ENCODE measurements around the gene ETHE1. TPM values are rescaled to one million over a fixed set of nuclear protein-coding genes. Genes with fewer than 3 reads are reported as not detected.

The ETHE1 gene
- total RNA-seq, 2 donors from 2014 or later: 32.8 to 122 TPM

DNA sequence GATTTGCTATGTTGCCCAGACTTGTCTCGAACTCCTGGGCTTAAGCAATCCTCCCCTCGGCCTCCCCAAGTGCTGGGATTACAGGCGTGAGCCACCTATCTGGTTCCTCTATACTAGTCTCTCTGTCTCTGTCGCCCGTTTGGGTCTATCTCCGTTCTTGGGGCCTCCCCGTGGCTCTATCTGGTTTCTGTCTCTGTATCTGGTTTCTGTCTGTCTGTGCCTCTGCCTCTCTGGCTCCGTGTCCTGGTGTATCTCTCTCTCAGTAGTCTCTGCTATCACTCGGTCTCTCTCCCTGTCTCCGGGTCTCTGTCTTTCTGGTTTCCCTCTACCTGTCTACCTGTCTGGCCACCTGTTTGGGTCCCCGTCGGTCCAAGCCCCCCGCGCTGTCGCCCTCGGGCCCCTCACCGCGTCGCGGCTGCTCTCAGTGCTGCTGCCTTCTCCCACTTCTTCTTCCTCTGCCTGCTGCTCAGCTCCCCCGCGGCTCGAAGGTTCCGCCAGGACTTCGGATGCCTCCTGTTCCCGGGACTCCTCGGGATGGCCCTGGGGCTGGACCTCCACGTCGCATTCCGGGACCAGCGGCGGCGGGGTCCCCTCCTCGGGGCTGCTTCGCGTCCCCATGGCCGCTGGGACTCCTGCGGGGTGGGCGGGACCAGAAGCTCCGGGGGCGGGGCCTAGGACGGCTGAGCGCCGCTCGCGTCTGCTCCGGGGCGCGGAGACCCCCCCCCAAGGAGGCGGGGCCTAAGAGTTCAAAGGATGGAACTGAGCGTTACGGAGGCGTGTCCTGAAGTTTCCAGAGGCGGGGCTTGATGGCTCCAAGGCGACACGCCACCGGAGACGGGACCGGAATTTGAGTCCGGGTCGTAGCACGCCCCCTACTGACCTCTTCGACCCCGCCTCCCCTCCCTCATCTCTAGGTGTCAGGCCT is 23.2 kb downstream of the ETHE1 start:
- intact Hi-C loops (cut with DNase I): loop anchor here (5.0 kb wide), 1 partner anchor 41 kb away; no protein-coding TSS in a partner anchor
- WGBS: under 1% methylated on average over 40 of the region's 64 CpGs
- no peaks in the 10 kb centered on the region for H3K27me3 ChIP-seq (replicated peaks; ENCODE audit: insufficient read depth)

DNA sequence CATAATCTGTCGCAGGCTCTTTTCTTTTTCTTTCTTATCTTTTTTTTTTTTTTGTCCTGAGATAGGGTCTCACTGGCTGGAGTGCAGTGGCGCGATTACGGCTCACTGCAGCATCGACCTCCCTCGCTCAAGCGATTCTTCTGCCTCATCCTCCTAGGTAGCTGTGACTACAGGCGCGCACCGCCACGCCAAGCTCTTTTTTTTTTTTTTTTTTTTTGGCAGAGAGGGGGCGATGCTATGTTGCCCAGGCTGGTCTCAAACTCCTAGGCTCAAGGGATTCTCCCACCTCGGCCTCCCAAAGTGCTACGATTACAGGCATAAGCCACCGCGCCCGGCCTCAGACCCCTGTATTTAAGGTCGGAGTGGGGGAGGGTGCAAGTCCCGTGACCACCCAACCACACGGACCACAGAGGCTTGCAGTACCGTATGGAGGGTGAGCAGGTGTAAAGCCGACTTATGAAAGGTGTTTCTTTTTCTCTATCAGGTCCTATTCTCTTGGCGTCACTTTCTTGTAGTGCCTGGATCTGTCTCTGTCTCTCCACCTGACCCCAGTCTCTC is 24.5 kb downstream of the ETHE1 start:
- peak overlapping the region in 1 of 2 donors; percentile 80 for H3K4me3 ChIP-seq
- no peaks in the 10 kb centered on the region for H3K9me3 ChIP-seq
- H3K27ac ChIP-seq: peak overlapping the region in 1 of 2 donors; percentile 93
- 88% methylated on average over 23 of the region's 23 CpGs for WGBS
- H3K36me3 ChIP-seq: peaks cover 0 to 2% of the 10 kb centered on the region in 2 donors
- peaks cover 18% of the 10 kb centered on the region for H3K4me1 ChIP-seq (replicated peaks)
- no peak for DNase-seq (ENCODE audit: low spot score)
- intact Hi-C loops (cut with DNase I): loop anchor here (5.0 kb wide), 1 partner anchor 40 kb away; no protein-coding TSS in a partner anchor
- TF ChIP-seq, protein P1, sequence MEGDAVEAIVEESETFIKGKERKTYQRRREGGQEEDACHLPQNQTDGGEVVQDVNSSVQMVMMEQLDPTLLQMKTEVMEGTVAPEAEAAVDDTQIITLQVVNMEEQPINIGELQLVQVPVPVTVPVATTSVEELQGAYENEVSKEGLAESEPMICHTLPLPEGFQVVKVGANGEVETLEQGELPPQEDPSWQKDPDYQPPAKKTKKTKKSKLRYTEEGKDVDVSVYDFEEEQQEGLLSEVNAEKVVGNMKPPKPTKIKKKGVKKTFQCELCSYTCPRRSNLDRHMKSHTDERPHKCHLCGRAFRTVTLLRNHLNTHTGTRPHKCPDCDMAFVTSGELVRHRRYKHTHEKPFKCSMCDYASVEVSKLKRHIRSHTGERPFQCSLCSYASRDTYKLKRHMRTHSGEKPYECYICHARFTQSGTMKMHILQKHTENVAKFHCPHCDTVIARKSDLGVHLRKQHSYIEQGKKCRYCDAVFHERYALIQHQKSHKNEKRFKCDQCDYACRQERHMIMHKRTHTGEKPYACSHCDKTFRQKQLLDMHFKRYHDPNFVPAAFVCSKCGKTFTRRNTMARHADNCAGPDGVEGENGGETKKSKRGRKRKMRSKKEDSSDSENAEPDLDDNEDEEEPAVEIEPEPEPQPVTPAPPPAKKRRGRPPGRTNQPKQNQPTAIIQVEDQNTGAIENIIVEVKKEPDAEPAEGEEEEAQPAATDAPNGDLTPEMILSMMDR (IDR thresholded peaks at IDR 0.05): no peak
- no peak for TF ChIP-seq POLR2A (IDR thresholded peaks at IDR 0.05)
- TF ChIP-seq POLR2AphosphoS5 (IDR thresholded peaks at IDR 0.05): no peak
- no peaks in the 10 kb centered on the region for H3K27me3 ChIP-seq (replicated peaks; ENCODE audit: insufficient read depth)

More for the DNA sequence above, 23.2 kb downstream of the ETHE1 start:
- TF ChIP-seq POLR2A (IDR thresholded peaks at IDR 0.05) (peak; percentile 90), POLR2AphosphoS5 (IDR thresholded peaks at IDR 0.05) (no peak)
- TF ChIP-seq, protein P1 (IDR thresholded peaks at IDR 0.05): peak; percentile 21 to 50 (median 42)
- Histone ChIP-seq H3K36me3 (no peaks in the 10 kb centered on the region), H3K27ac (peak overlapping the region; percentile 93 to 99), H3K4me1 (replicated peaks) (peaks cover 16% of the 10 kb centered on the region), H3K4me3 (peak overlapping the region; percentile 52 to 80), H3K9me3 (no peaks in the 10 kb centered on the region)
- DNase-seq (ENCODE audit: low spot score): peak; percentile 99

DNA sequence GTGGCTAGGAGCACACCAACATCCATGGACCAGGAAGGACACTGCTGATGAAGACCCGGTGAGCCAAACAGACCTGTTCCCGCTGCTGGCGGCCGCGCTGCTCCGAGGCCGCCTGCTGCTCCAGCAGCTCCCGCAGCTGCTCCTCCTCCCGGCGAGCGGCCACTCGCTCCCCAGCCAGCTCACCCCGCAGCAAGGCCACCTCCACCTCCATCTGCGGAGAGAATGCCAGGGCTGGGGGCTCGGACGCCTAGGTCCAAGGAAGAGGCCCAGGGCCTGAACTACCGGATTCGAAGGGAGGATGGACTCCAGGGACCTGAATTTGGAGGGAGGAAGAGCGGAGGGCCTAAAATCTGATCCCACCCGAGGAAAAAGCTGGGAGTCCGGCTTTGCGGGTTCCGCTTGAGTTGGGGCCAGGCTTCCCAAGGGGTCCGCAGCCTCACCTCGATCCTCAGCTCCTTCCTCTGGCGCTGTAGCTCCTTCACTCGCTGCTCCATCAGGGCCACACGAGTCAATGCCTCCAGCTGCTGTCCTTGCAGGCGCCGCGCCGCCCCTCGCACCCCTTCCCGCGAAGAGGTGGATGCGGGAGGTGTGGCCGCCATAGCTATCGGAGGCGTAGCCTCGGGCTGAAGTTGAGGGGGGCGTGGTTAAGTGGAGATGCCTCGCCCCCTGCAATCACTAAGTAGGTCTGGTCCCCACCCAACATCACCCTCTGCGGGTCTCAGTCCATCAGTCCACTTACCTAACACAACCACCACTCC is 25.2 kb downstream of the ETHE1 start:
- WGBS: 78% methylated on average over 43 of the region's 43 CpGs
- peaks cover 0 to 4% of the 10 kb centered on the region in 2 donors for H3K36me3 ChIP-seq
- H3K27ac ChIP-seq: no peak overlapping the region
- peak overlapping the region in 1 of 2 donors; percentile 4 for H3K4me3 ChIP-seq
- intact Hi-C loops (cut with DNase I): loop anchor here (5.0 kb wide), 1 partner anchor 40 kb away; no protein-coding TSS in a partner anchor
- H3K4me1 ChIP-seq (replicated peaks): peaks cover 18% of the 10 kb centered on the region
- no peaks in the 10 kb centered on the region for H3K27me3 ChIP-seq (replicated peaks; ENCODE audit: insufficient read depth)
- H3K9me3 ChIP-seq: no peaks in the 10 kb centered on the region
- DNase-seq (ENCODE audit: low spot score): no peak
- TF ChIP-seq POLR2AphosphoS5 (IDR thresholded peaks at IDR 0.05): no peak

DNA sequence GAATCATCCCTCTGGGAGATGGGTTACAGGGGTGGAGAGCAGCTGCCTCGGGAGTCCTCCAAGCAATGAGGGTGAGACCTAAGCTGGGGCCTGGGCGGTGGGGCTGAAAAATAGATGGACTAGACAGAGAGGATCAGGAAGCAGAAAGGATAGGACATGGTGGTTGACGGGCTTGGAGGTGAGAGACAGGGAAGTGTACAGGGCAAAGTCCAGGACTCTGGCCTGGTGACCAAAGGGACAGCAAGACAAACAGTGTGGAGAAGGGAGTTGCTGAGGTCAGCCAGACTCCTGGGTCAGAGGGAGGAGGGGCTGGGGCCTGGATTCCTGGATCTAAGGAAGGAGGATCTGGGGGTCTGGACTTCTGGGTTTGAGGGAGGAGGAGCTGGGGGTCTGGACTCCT is 28.0 kb downstream of the ETHE1 start:
- peaks cover 4% of the 10 kb centered on the region in 2 donors for H3K36me3 ChIP-seq
- intact Hi-C loops (cut with DNase I): no loop called here
- WGBS: 72% methylated on average over 3 of the region's 3 CpGs

More for the DNA sequence above, 28.0 kb downstream of the ETHE1 start:
- DNase-seq (ENCODE audit: low spot score): no peak
- TF ChIP-seq POLR2A (IDR thresholded peaks at IDR 0.05) (no peak), POLR2AphosphoS5 (IDR thresholded peaks at IDR 0.05) (no peak)
- TF ChIP-seq, protein P1 (IDR thresholded peaks at IDR 0.05): no peak
- H3K27ac ChIP-seq: no peak overlapping the region
- H3K4me3 ChIP-seq: no peak overlapping the region
- no peaks in the 10 kb centered on the region for H3K9me3 ChIP-seq
- no peaks in the 10 kb centered on the region for H3K27me3 ChIP-seq (replicated peaks; ENCODE audit: insufficient read depth)
- peaks cover 18% of the 10 kb centered on the region for H3K4me1 ChIP-seq (replicated peaks)
